HFF-Myc (cell line): ENCODE data around the gene SGMS2.

Experiments used
- DNase-seq: peaks from one replicate; pipeline ENCODE4 v3.0.0-alpha.2; 2011; ENCODE audit warnings: low read depth; ENCODE audit errors: extremely low read depth
- H3K4me3 ChIP-seq: replicated peaks from 2 replicates; pipeline ENCODE4 v1.5.1; 2011; ENCODE audit warnings: low read depth, mild to moderate bottlenecking, control low read depth, low read length
- TF ChIP-seq, protein P1 (sequence below): IDR thresholded peaks from 2 replicates; pipeline ENCODE4 v1.5.1; 2012; ENCODE audit warnings: mild to moderate bottlenecking, low read depth, low read length, control low read depth; ENCODE audit errors: missing control alignments

SGMS2 gene

DNA sequence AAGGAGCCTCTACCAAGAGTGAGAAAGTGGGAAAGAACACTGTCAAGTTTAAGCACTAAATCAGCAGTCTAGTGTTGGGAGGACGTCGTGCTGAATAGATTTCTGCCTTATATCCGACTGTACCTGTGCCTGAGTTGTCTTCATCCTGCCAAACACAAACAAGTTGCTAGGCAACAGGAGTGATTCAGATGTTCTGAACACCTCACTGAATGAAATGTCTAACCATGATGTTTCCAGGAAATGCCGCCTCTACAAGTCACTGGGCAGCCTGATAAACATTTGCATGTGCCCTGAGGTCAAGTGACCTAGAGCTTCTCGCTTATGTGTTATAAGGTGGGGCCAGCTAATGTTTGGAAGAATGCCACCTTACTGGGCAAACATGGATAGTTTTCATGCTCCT is 37.9 kb downstream of the SGMS2 start:
- peak; percentile 39 for DNase-seq
- H3K4me3 ChIP-seq, result no peak overlapping the region
- TF ChIP-seq, protein P1, sequence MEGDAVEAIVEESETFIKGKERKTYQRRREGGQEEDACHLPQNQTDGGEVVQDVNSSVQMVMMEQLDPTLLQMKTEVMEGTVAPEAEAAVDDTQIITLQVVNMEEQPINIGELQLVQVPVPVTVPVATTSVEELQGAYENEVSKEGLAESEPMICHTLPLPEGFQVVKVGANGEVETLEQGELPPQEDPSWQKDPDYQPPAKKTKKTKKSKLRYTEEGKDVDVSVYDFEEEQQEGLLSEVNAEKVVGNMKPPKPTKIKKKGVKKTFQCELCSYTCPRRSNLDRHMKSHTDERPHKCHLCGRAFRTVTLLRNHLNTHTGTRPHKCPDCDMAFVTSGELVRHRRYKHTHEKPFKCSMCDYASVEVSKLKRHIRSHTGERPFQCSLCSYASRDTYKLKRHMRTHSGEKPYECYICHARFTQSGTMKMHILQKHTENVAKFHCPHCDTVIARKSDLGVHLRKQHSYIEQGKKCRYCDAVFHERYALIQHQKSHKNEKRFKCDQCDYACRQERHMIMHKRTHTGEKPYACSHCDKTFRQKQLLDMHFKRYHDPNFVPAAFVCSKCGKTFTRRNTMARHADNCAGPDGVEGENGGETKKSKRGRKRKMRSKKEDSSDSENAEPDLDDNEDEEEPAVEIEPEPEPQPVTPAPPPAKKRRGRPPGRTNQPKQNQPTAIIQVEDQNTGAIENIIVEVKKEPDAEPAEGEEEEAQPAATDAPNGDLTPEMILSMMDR, result no peak

DNA sequence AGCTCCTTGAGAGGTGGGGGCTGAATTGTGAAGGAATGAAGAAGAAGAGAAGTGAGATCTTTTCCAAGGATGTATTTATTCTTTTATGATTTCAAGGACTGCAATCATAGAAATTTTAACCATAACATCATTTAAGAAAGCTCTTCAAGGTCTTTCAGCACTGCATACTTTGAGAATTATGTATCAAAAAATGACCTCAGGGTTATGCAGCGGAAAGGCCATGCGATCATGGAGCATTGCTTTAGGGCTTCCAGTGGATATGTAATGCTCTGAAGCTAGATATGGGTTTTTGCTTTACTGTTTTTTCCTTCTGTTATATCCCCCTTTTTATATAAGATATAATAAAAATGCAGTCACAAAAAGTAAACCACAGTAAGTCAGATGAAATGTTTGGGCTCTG is 38.7 kb downstream of the SGMS2 start:
- no peak overlapping the region for H3K4me3 ChIP-seq
- DNase-seq, result no peak
- TF ChIP-seq, protein P1, result no peak

DNA sequence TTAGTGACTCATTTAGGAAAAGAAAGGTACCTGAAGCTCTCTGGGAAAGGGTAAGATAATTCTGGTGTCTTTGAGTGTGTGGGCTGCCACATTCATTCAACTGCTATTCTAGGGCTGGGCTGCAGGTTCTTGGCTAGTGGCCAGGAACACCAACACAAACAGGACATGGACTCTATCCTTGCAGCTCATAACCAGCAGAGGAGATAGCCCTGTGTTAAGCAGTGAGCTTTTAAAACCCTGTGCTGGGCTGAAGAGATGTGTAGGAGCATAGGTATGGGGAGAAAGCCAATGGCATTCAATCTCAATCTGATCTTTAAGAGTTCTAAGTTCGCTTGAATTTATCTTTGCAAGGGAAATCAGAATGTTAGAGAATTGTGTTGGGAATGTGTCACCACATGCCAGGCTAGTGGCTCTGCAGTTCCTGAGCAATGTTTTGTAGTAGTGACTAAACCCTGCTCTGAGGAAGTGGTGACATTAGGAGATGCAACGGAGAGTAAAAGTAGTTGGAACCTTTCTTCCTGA is 39.2 kb downstream of the SGMS2 start:
- DNase-seq, result no peak
- H3K4me3 ChIP-seq, result no peak overlapping the region
- TF ChIP-seq, protein P1, result no peak

DNA sequence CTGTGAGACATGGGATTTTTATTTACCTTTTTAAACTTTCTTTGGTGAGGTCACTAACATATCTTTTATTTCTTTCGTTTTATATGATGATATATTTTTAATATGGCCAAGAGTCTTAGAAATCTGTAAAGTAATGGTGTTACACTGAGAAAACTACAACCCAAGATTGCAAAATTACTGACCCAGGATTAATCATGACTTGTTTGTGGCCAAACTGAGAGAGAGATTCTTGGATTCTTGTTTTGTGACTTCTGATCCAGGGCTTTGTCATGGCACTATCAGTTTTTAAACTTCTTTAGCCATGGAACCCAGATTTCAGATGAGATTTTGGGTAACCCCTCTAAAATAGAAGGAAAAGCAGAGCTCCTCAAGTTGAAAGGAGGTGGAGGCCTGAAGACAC is 42.0 kb downstream of the SGMS2 start:
- no peak for DNase-seq
- TF ChIP-seq, protein P1, result no peak
- H3K4me3 ChIP-seq, result no peak overlapping the region

DNA sequence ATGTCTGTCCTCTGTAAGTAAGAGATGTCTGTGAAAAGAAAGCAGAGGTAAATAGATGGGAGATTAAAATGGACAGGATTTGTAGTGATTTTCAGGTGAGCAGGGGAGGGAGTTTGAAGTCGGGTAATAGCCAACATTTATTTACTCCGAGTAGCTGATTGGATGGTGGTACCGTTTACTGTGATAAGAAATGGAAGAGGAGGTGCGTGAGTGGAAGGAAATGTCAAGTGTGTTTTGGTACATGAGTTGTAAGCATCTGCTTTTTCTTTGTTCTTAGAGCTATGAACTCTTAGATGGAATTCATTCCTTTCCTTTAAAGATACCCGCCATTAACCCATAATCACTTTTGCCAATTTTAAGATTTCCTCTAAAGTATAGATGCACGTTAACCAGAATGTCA is 45.5 kb downstream of the SGMS2 start:
- no peak for DNase-seq
- TF ChIP-seq, protein P1, result no peak
- no peak overlapping the region for H3K4me3 ChIP-seq

DNA sequence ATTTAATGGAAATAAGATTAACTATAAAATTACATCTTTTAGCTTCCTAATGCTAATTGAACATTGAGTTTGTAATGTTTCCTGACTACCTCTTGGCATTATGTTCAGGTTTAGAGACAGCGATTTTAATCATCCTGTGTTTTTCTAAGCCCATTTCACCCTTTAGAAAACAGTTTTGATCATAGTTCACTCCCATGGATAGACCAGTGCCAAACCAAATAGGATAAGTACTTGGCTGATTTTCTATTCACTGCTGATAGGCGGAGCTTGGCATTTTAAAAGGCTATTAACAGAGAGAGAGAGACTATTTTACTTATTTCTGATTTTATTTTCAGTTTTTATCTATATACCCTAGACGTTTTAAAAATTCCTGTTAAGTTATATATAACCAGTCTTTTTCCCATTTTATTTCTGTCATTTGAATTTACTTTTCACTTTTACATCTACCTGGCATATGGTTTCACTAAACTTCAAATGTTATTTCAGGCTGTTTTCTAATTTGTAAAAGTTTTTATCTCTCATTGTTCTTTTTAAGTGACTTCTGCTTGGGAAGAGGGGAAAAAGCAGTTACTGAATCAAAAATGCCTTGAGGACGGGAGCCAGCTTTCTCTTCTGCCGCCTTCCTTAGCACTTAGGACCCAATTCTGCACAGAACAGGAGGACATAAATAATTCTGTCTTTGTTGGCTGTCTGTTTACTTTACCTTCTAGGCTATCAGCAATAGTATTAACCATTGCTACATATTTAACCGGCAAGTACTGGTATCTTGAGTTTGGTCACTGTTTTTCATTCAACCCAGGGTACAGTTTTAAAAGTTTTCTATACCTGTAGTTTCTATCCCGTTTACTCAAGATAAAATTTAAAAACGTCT is 46.4 kb downstream of the SGMS2 start:
- TF ChIP-seq, protein P1, result no peak
- no peak overlapping the region for H3K4me3 ChIP-seq
- DNase-seq, result no peak
